H9 (cell line): ENCODE data around the gene GORAB. TPM values are rescaled to one million over a fixed set of nuclear protein-coding genes. Genes with fewer than 3 reads are reported as not detected.

ENCODE experiments used
- DNase-seq: peaks from one replicate; pipeline ENCODE4 v3.0.0-alpha.2; 2017
- H2AFZ ChIP-seq: one replicate; pipeline ENCODE4 v1.6.1; 2013; ENCODE audit warnings: mild to moderate bottlenecking, low read length, control low read depth, moderate library complexity
- H2AK5ac ChIP-seq: 2 replicates; pipeline ENCODE4 v1.6.1; 2013; ENCODE audit warnings: low read length, control low read depth, mixed read lengths; ENCODE audit not compliant: insufficient read length
- H2BK120ac ChIP-seq: one replicate; pipeline ENCODE4 v1.6.1; 2013; ENCODE audit warnings: low read depth, mild to moderate bottlenecking, low read length, control low read depth, inconsistent platforms; ENCODE audit not compliant: poor library complexity, severe bottlenecking
- H2BK12ac ChIP-seq: 2 replicates; pipeline ENCODE4 v1.6.1; 2013; ENCODE audit warnings: low read length, control low read depth, mixed read lengths, low read depth; ENCODE audit not compliant: insufficient read length
- H2BK15ac ChIP-seq: 2 replicates; pipeline ENCODE4 v1.6.1; 2013; ENCODE audit warnings: low read depth, low read length, control low read depth
- H2BK20ac ChIP-seq: one replicate; pipeline ENCODE4 v1.6.1; 2013; ENCODE audit warnings: low read depth, mild to moderate bottlenecking, low read length, control low read depth, inconsistent platforms; ENCODE audit not compliant: poor library complexity, severe bottlenecking
- H2BK5ac ChIP-seq: 2 replicates; pipeline ENCODE4 v1.6.1; 2013; ENCODE audit warnings: low read length, control low read depth, mixed read lengths; ENCODE audit not compliant: insufficient read length
- H3K14ac ChIP-seq: 2 replicates; pipeline ENCODE4 v1.6.1; 2013; ENCODE audit warnings: low read length, control low read depth; ENCODE audit not compliant: insufficient read depth
- H3K18ac ChIP-seq: 2 replicates; pipeline ENCODE4 v1.6.1; 2013; ENCODE audit warnings: low read depth, mild to moderate bottlenecking, mixed read lengths, low read length, control low read depth; ENCODE audit not compliant: insufficient read length
- H3K23ac ChIP-seq: 2 replicates; pipeline ENCODE4 v1.6.1; 2013; ENCODE audit warnings: low read length, control low read depth, mixed read lengths, low read depth; ENCODE audit not compliant: insufficient read length
- H3K23me2 ChIP-seq: 2 replicates; pipeline ENCODE4 v1.6.1; 2013; ENCODE audit warnings: low read depth, mild to moderate bottlenecking, mixed read lengths, low read length, control low read depth; ENCODE audit not compliant: insufficient read length, poor library complexity, severe bottlenecking
- H3K27ac ChIP-seq: 2 replicates; pipeline ENCODE4 v1.5.1; 2013; ENCODE audit warnings: low read length, control low read depth, mixed read lengths, low read depth; ENCODE audit not compliant: insufficient read length
- H3K27me3 ChIP-seq: 2 replicates; pipeline ENCODE4 v1.6.1; 2013; ENCODE audit warnings: low read length, control low read depth, inconsistent platforms; ENCODE audit not compliant: insufficient read depth
- H3K4ac ChIP-seq: 2 replicates; pipeline ENCODE4 v1.6.1; 2013; ENCODE audit warnings: low read depth, mild to moderate bottlenecking, control low read depth, inconsistent platforms, low read length, moderate library complexity
- H3K4me1 ChIP-seq: 2 replicates; pipeline ENCODE4 v1.6.1; 2013; ENCODE audit warnings: low read length, control low read depth, inconsistent platforms; ENCODE audit not compliant: insufficient read depth
- H3K4me2 ChIP-seq: 2 replicates; pipeline ENCODE4 v1.6.1; 2013; ENCODE audit warnings: low read length, control low read depth, mixed read lengths; ENCODE audit not compliant: insufficient read length, insufficient read depth
- H3K56ac ChIP-seq: 2 replicates; pipeline ENCODE4 v1.6.1; 2013; ENCODE audit warnings: low read depth, mild to moderate bottlenecking, mixed read lengths, low read length, control low read depth; ENCODE audit not compliant: insufficient read length
- H3K79me1 ChIP-seq: 2 replicates; pipeline ENCODE4 v1.6.1; 2013; ENCODE audit warnings: low read depth, mild to moderate bottlenecking, moderate library complexity, low read length, control low read depth, inconsistent platforms; ENCODE audit not compliant: insufficient read depth, poor library complexity, severe bottlenecking
- H3K79me2 ChIP-seq: 2 replicates; pipeline ENCODE4 v1.6.1; 2013; ENCODE audit warnings: low read length, control low read depth, inconsistent platforms; ENCODE audit not compliant: insufficient read depth
- H3K9ac ChIP-seq: 2 replicates; pipeline ENCODE4 v1.6.1; 2013; ENCODE audit warnings: low read length, control low read depth, mixed read lengths; ENCODE audit not compliant: insufficient read length; ENCODE audit errors: extremely low read depth
- H3K9me3 ChIP-seq: one replicate; pipeline ENCODE4 v1.6.1; 2013; ENCODE audit warnings: low read depth, low read length, inconsistent platforms; ENCODE audit not compliant: control insufficient read depth
- H3T11ph ChIP-seq: one replicate; pipeline ENCODE4 v1.6.1; 2013; ENCODE audit warnings: mild to moderate bottlenecking, low read length, control low read depth, inconsistent platforms
- H4K20me1 ChIP-seq: one replicate; pipeline ENCODE4 v1.6.1; 2013; ENCODE audit not compliant: control insufficient read depth, insufficient read length, insufficient read depth
- H4K5ac ChIP-seq: 2 replicates; pipeline ENCODE4 v1.6.1; 2013; ENCODE audit warnings: low read depth, mild to moderate bottlenecking, mixed read lengths, low read length, control low read depth; ENCODE audit not compliant: insufficient read length
- H4K8ac ChIP-seq: replicated peaks from 2 replicates; pipeline ENCODE4 v1.6.1; 2013; ENCODE audit warnings: low read length, control low read depth, mixed read lengths, low read depth; ENCODE audit not compliant: insufficient read length
- H4K91ac ChIP-seq: 2 replicates; pipeline ENCODE4 v1.6.1; 2013; ENCODE audit warnings: low read depth, mild to moderate bottlenecking, moderate library complexity, mixed read lengths, low read length, control low read depth; ENCODE audit not compliant: insufficient read length
- H3K27ac Mint-ChIP-seq, 3 experiments: 2 replicates in 2 of 3; 3 replicates in 1 of 3; pipeline ENCODE4 v1.8.0; 2020 to 2021; ENCODE audit warnings: mixed read lengths in 3 of 3, mild to moderate bottlenecking in 1 of 3, moderate library complexity in 1 of 3
- H3K27me3 Mint-ChIP-seq: 2 replicates; pipeline ENCODE4 v1.8.0; 2021; ENCODE audit warnings: low read depth, mild to moderate bottlenecking, moderate library complexity, mixed read lengths
- H3K36me3 Mint-ChIP-seq, 3 experiments: 2 replicates in 2 of 3; 3 replicates in 1 of 3; pipeline ENCODE4 v1.8.0; 2020 to 2021; ENCODE audit warnings: low read depth in 3 of 3, mixed read lengths in 3 of 3; ENCODE audit not compliant: insufficient read depth in 1 of 3
- H3K4me1 Mint-ChIP-seq, 2 experiments: 2 replicates each; pipeline ENCODE4 v1.8.0; 2020; ENCODE audit warnings: mixed read lengths in 2 of 2
- H3K4me3 Mint-ChIP-seq, 2 experiments: 2 replicates in 1 of 2; 3 replicates in 1 of 2; pipeline ENCODE4 v1.8.0; 2020 to 2021; ENCODE audit warnings: mild to moderate bottlenecking in 2 of 2, mixed read lengths in 2 of 2, moderate library complexity in 1 of 2
- H3K9me3 Mint-ChIP-seq, 2 experiments: 2 replicates in 1 of 2; 3 replicates in 1 of 2; pipeline ENCODE4 v1.8.0; 2020; ENCODE audit warnings: mild to moderate bottlenecking in 2 of 2, mixed read lengths in 2 of 2, moderate library complexity in 1 of 2
- CTCF ChIP-seq: fragments of 200-600 bp; sonication (generic); conservative IDR thresholded peaks from 3 replicates; pipeline ENCODE4 v1.8.0; 2021; ENCODE audit warnings: antibody characterized with exemption, mild to moderate bottlenecking
- WGBS: extraction: QIAGEN DNeasy Blood & Tissue Kit; methylation state at CpG from one replicate; pipeline ENCODE4 v1.1.7; 2013; ENCODE audit warnings: missing lambda C conversion rate, low lambda C conversion rate, mixed read lengths; ENCODE audit not compliant: insufficient read length; ENCODE audit errors: extremely low coverage; 5-methylcytosine and 5-hydroxymethylcytosine counted together
- total RNA-seq: library from RNA; stranded (reverse); gene quantifications from 2 replicates; pipeline ENCODE4 v1.2.1, GENCODE V29; 2021

GORAB gene
- total RNA-seq, 1 experiment from 2014 or later = 17.8 TPM

GRCh38 chr1:170511038-170511437 is 20.9 kb upstream of the GORAB start:
- Histone ChIP-seq H3K9ac (no peak overlapping the region), H3K14ac (no peak overlapping the region), H3K56ac (no peak overlapping the region), H3K23ac (no peak overlapping the region), H2BK5ac (no peak overlapping the region), H2BK12ac (no peak overlapping the region), H4K20me1 (no peaks in the 10 kb centered on the region), H3K23me2 (no peaks in the 10 kb centered on the region), H3K9me3 (no peaks in the 10 kb centered on the region), H3K4me1 (no peaks in the 10 kb centered on the region), H3K18ac (no peak overlapping the region), H3K4me2 (no peak overlapping the region), H2AK5ac (no peak overlapping the region), H2BK15ac (no peak overlapping the region), H2BK120ac (no peak overlapping the region), H2BK20ac (no peak overlapping the region), H3K27me3 (no peaks in the 10 kb centered on the region), H4K8ac (no peak overlapping the region), H4K91ac (no peak overlapping the region), H4K5ac (no peak overlapping the region), H3K79me1 (no peaks in the 10 kb centered on the region), H3K79me2 (no peaks in the 10 kb centered on the region), H3T11ph (no peak overlapping the region), H3K4ac (no peak overlapping the region), H3K27ac (no peak overlapping the region), H2AFZ (no peak overlapping the region)
- no peak overlapping the region for H3K4me3 Mint-ChIP-seq
- TF ChIP-seq CTCF = no peak
- peaks cover 0 to 7% (median 2%) of the 10 kb centered on the region in 3 experiments; a peak in 3 of 7 replicates for H3K36me3 Mint-ChIP-seq
- WGBS = no CpG with 5 or more reads among the region's 5 CpGs
- DNase-seq = no peak
- peaks cover 3% of the 10 kb centered on the region; the same call in 1 of the 2 replicates for H3K27me3 Mint-ChIP-seq
- no peak overlapping the region for H3K27ac Mint-ChIP-seq
- H3K9me3 Mint-ChIP-seq = peaks cover 0 to 3% of the 10 kb centered on the region in 2 experiments; a peak in 3 of 5 replicates
- peaks cover 0 to 2% of the 10 kb centered on the region in 2 experiments; a peak in 2 of 4 replicates for H3K4me1 Mint-ChIP-seq
